HG03139 (cell line): ENCODE results near the gene PLCB4.
"Not testable (repeated sequence)": the region's sequence is repeated elsewhere in the genome, so short reads cannot be mapped to it uniquely, and the experiment has no call there.

Experiments
- ATAC-seq: cut with Tn5 transposase; IDR thresholded peaks from one replicate; pipeline ENCODE4 v1.9.1; 2021; ENCODE audit not compliant: unreplicated experiment

Gene PLCB4

GRCh38 chr20:9140162-9140760, 71.4 kb downstream of the PLCB4 start:
- no peak for ATAC-seq

- ATAC-seq, result no peak
Measured at GRCh38 chr20:9141070-9141469, 72.2 kb downstream of the PLCB4 start.

- ATAC-seq, result no peak
Measured at GRCh38 chr20:9141921-9142320, 73.0 kb downstream of the PLCB4 start.

- ATAC-seq, result no peak
Measured at GRCh38 chr20:9142809-9143208, 73.9 kb downstream of the PLCB4 start.

GRCh38 chr20:9143926-9144325, 75.0 kb downstream of the PLCB4 start:
- no peak for ATAC-seq

- no peak for ATAC-seq
Measured at GRCh38 chr20:9144643-9145042, 75.8 kb downstream of the PLCB4 start.

GRCh38 chr20:9145142-9145541, 76.3 kb downstream of the PLCB4 start:
- ATAC-seq, result no peak

- no peak for ATAC-seq
Measured at GRCh38 chr20:9146649-9147048, 77.8 kb downstream of the PLCB4 start.

GRCh38 chr20:9147547-9148024, 78.7 kb downstream of the PLCB4 start:
- no peak for ATAC-seq

- ATAC-seq, result no peak
Measured at GRCh38 chr20:9148291-9148690, 79.4 kb downstream of the PLCB4 start.

GRCh38 chr20:9149087-9149486, 80.2 kb downstream of the PLCB4 start:
- no peak for ATAC-seq

GRCh38 chr20:9149796-9150195, 80.9 kb downstream of the PLCB4 start:
- ATAC-seq, result no peak

- no peak for ATAC-seq
Measured at GRCh38 chr20:9150679-9151078, 81.8 kb downstream of the PLCB4 start.

GRCh38 chr20:9152139-9152538, 83.3 kb downstream of the PLCB4 start:
- ATAC-seq, result not testable (repeated sequence)

- no peak for ATAC-seq
Measured at GRCh38 chr20:9154464-9155024, 85.7 kb downstream of the PLCB4 start.

GRCh38 chr20:9156529-9157280, 87.8 kb downstream of the PLCB4 start:
- no peak for ATAC-seq

- ATAC-seq, result no peak
Measured at GRCh38 chr20:9160331-9160730, 91.4 kb downstream of the PLCB4 start.

GRCh38 chr20:9160757-9161156, 91.9 kb downstream of the PLCB4 start:
- no peak for ATAC-seq

GRCh38 chr20:9161311-9161710, 92.4 kb downstream of the PLCB4 start:
- ATAC-seq, result no peak

- no peak for ATAC-seq
Measured at GRCh38 chr20:9163251-9163650, 94.4 kb downstream of the PLCB4 start.

- no peak for ATAC-seq
Measured at GRCh38 chr20:9163995-9164394, 95.1 kb downstream of the PLCB4 start.

GRCh38 chr20:9165261-9165660, 96.4 kb downstream of the PLCB4 start:
- ATAC-seq, result no peak
